Neural progenitor cell (in vitro differentiated cells): Measurements from ENCODE around the gene MGA. TPM values are rescaled to one million over a fixed set of nuclear protein-coding genes. Genes with fewer than 3 reads are reported as not detected.

Experiments used
- DNase-seq: peaks from one replicate; pipeline ENCODE4 v3.0.0-alpha.2; 2016; ENCODE audit warnings: low spot score
- H2AFZ ChIP-seq: fragments of 200-600 bp; sonication (generic); replicated peaks from 2 replicates; pipeline ENCODE4 v1.6.1; 2016; ENCODE audit warnings: antibody characterized with exemption
- H3F3A ChIP-seq: fragments of 200-600 bp; sonication (generic); 2 replicates; pipeline ENCODE4 v1.6.1; 2016; ENCODE audit warnings: antibody characterized with exemption, low read depth
- H3K27ac ChIP-seq: fragments of 200-600 bp; sonication (generic); 2 replicates; pipeline ENCODE4 v1.5.1; 2016; ENCODE audit warnings: mild to moderate bottlenecking
- H3K27me3 ChIP-seq: fragments of 200-600 bp; sonication (generic); 2 replicates; pipeline ENCODE4 v1.6.1; 2016; ENCODE audit warnings: mild to moderate bottlenecking, moderate library complexity
- H3K36me3 ChIP-seq: fragments of 200-600 bp; sonication (generic); 2 replicates; pipeline ENCODE4 v1.5.1; 2016
- H3K4me1 ChIP-seq: fragments of 200-600 bp; sonication (generic); 2 replicates; pipeline ENCODE4 v1.6.1; 2016; ENCODE audit warnings: mixed run types
- H3K4me2 ChIP-seq: fragments of 200-600 bp; sonication (generic); 2 replicates; pipeline ENCODE4 v1.6.1; 2016
- H3K4me3 ChIP-seq: fragments of 200-600 bp; sonication (generic); 2 replicates; pipeline ENCODE4 v1.5.1; 2016
- H3K79me2 ChIP-seq: fragments of 200-600 bp; sonication (generic); 2 replicates; pipeline ENCODE4 v1.6.1; 2016; ENCODE audit warnings: low read depth
- H3K9ac ChIP-seq: fragments of 200-600 bp; sonication (generic); 2 replicates; pipeline ENCODE4 v1.6.1; 2016
- H3K9me3 ChIP-seq: fragments of 200-600 bp; sonication (generic); 2 replicates; pipeline ENCODE4 v1.5.1; 2016; ENCODE audit warnings: low read depth
- H4K20me1 ChIP-seq: fragments of 200-600 bp; sonication (generic); 2 replicates; pipeline ENCODE4 v1.6.1; 2016; ENCODE audit warnings: low read depth
- H3K27ac Mint-ChIP-seq: 3 replicates; pipeline ENCODE4 v1.8.0; 2021; ENCODE audit warnings: mixed read lengths
- H3K27me3 Mint-ChIP-seq: 2 replicates; pipeline ENCODE4 v1.8.0; 2022; ENCODE audit warnings: low read depth, mild to moderate bottlenecking, inconsistent platforms, moderate library complexity, mixed read lengths; ENCODE audit not compliant: insufficient read depth
- H3K36me3 Mint-ChIP-seq: 3 replicates; pipeline ENCODE4 v1.8.0; 2021; ENCODE audit warnings: mixed read lengths
- H3K4me1 Mint-ChIP-seq: 3 replicates; pipeline ENCODE4 v1.8.0; 2021; ENCODE audit warnings: mixed read lengths
- H3K4me3 Mint-ChIP-seq: 3 replicates; pipeline ENCODE4 v1.8.0; 2021; ENCODE audit warnings: mild to moderate bottlenecking, moderate library complexity, mixed read lengths
- H3K9me3 Mint-ChIP-seq: 3 replicates; pipeline ENCODE4 v1.8.0; 2020; ENCODE audit warnings: mixed read lengths
- EZH2 ChIP-seq: fragments of 200-600 bp; sonication (generic); IDR thresholded peaks from 2 replicates; pipeline ENCODE4 v1.6.1; 2017; ENCODE audit warnings: antibody characterized with exemption, mild to moderate bottlenecking, moderate library complexity
- EZH2phosphoT487 ChIP-seq: fragments of 200-600 bp; sonication (generic); IDR thresholded peaks from 2 replicates; pipeline ENCODE4 v1.6.1; 2017; ENCODE audit warnings: antibody characterized with exemption
- total RNA-seq: library from RNA; depleted of rRNA; stranded (reverse); fragments of >200 nt; gene quantifications from 2 replicates; pipeline ENCODE4 v1.2.3, GENCODE V29; 2015; ENCODE audit warnings: low replicate concordance
- TF ChIP-seq, protein P1 (sequence below): fragments of 200-600 bp; sonication (generic); IDR thresholded peaks from 2 replicates; pipeline ENCODE4 v1.5.1; 2017; ENCODE audit warnings: antibody characterized with exemption, mild to moderate bottlenecking

The MGA gene
- total RNA-seq, 1 donor from 2014 or later = 73.4 TPM

DNA sequence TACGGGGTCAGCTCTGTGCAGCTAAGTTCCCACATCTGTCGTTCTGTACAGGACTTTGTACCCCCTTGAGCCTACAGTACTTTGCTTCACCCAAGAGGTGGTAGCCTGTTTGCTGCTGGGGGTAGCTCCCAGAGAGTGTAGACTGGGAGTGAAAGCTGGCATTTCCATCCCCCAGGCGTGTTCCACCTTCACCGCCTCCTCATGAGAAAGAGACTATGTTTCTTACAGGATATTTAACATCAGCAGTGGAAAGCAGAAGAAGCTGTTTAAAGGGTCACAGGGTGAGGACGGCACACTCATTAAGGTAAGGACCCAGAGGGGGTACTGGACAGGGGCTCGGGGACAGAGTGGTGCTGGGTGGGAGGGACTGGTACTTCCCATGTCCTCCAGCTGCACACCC is 157.6 kb downstream of the MGA start:
- H3F3A ChIP-seq = no peaks in the 10 kb centered on the region
- H3K4me3 ChIP-seq = no peak overlapping the region
- H4K20me1 ChIP-seq = no peaks in the 10 kb centered on the region
- Mint-ChIP-seq H3K9me3 (no peaks in the 10 kb centered on the region), H3K4me1 (no peaks in the 10 kb centered on the region), H3K4me3 (no peak overlapping the region), H3K36me3 (peaks cover 33% of the 10 kb centered on the region), H3K27ac (no peak overlapping the region), H3K27me3 (peaks cover 2% of the 10 kb centered on the region)
- H3K9me3 ChIP-seq = no peaks in the 10 kb centered on the region
- H3K4me1 ChIP-seq = no peaks in the 10 kb centered on the region
- no peak overlapping the region for H3K27ac ChIP-seq
- H3K79me2 ChIP-seq = no peaks in the 10 kb centered on the region
- H3K36me3 ChIP-seq = no peaks in the 10 kb centered on the region
- no peak overlapping the region for H3K4me2 ChIP-seq
- H2AFZ ChIP-seq = no peak overlapping the region
- DNase-seq = no peak
- no peak for TF ChIP-seq EZH2
- no peak for TF ChIP-seq EZH2phosphoT487
- TF ChIP-seq, protein P1, sequence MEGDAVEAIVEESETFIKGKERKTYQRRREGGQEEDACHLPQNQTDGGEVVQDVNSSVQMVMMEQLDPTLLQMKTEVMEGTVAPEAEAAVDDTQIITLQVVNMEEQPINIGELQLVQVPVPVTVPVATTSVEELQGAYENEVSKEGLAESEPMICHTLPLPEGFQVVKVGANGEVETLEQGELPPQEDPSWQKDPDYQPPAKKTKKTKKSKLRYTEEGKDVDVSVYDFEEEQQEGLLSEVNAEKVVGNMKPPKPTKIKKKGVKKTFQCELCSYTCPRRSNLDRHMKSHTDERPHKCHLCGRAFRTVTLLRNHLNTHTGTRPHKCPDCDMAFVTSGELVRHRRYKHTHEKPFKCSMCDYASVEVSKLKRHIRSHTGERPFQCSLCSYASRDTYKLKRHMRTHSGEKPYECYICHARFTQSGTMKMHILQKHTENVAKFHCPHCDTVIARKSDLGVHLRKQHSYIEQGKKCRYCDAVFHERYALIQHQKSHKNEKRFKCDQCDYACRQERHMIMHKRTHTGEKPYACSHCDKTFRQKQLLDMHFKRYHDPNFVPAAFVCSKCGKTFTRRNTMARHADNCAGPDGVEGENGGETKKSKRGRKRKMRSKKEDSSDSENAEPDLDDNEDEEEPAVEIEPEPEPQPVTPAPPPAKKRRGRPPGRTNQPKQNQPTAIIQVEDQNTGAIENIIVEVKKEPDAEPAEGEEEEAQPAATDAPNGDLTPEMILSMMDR = no peak
- no peaks in the 10 kb centered on the region for H3K27me3 ChIP-seq
- H3K9ac ChIP-seq = no peak overlapping the region

DNA sequence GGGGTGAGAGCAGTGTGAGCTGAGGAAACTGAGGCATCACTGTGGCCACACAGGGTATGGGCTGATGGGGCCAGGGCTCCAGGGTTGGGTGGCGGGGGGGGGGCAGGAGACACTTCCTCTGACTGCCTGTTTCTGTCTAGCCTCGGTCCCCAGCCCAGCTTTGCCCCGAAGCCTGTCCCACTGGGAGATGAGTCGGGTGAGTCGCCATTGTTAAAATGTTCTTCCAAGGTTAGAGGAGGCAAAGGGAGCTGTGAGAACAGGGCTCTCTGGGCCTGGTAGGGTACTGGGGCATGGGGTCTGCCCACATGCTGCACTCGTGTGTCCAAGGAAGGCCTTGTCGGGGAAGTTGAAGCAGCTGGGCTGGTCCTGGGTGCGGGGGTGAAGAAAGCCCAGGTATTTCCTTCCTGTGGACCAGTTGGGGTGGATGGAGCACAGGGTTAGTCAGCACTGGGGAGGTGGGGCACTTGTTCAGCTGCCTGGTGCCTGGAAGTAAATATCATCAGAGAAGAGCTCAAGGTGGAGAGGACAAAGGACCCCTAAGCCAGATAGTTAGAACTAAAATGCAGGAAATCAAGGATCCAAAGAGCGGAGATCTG is 159.3 kb downstream of the MGA start:
- Histone ChIP-seq H3K4me3 (no peak overlapping the region), H3K4me1 (no peaks in the 10 kb centered on the region), H3K79me2 (no peaks in the 10 kb centered on the region), H2AFZ (no peak overlapping the region), H3K27me3 (no peaks in the 10 kb centered on the region), H3K4me2 (no peak overlapping the region), H4K20me1 (no peaks in the 10 kb centered on the region), H3K27ac (no peak overlapping the region), H3K9me3 (no peaks in the 10 kb centered on the region), H3K36me3 (no peaks in the 10 kb centered on the region), H3F3A (no peaks in the 10 kb centered on the region), H3K9ac (no peak overlapping the region)
- Mint-ChIP-seq H3K4me3 (no peak overlapping the region), H3K36me3 (peaks cover 32% of the 10 kb centered on the region), H3K4me1 (no peaks in the 10 kb centered on the region), H3K9me3 (no peaks in the 10 kb centered on the region), H3K27ac (no peak overlapping the region), H3K27me3 (peaks cover 2% of the 10 kb centered on the region)
- no peak for DNase-seq
- no peak for TF ChIP-seq EZH2phosphoT487
- no peak for TF ChIP-seq EZH2
- TF ChIP-seq, protein P1 = no peak

DNA sequence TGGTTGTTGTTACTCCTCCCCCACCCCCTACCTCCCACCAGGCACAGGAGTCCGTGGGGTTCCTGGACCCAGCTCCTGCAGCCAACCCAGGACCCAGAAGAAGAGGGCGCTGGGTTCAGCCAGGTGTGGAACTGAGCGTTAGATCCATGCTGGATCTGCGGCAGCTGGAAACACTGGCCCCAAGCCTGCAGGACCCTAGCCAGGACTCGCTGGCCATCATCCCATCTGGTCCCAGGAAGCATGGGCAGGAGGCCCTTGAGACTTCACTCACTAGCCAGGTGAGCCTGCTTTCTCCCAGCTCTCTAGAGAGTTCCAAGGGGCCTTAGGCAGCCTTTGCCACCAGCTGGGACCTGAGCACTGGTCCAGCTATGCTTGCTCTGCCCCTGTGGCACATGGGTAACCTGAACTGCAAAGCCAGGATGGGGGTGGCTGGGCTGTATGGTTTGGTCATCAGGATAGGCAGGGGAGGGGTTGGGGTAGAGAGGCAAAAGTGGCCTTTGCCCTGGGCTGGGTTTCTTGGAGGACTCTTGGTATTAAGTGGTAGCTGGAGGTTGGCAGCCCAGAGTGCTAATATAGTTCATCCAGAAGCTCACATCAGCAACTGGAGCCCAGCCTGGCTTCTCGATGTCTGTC is 160.7 kb downstream of the MGA start:
- no peaks in the 10 kb centered on the region for H3K27me3 ChIP-seq
- H3K4me1 ChIP-seq = peaks cover 7% of the 10 kb centered on the region
- peaks cover 33% of the 10 kb centered on the region for H3K36me3 Mint-ChIP-seq
- no peak for TF ChIP-seq EZH2
- TF ChIP-seq EZH2phosphoT487 = no peak
- TF ChIP-seq, protein P1 = no peak
- H3K4me1 Mint-ChIP-seq = peaks cover 4% of the 10 kb centered on the region
- H3K9ac ChIP-seq = no peak overlapping the region
- H2AFZ ChIP-seq = no peak overlapping the region
- no peaks in the 10 kb centered on the region for H3K9me3 Mint-ChIP-seq
- DNase-seq = no peak
- peaks cover 2% of the 10 kb centered on the region for H3K27me3 Mint-ChIP-seq
- H3K4me2 ChIP-seq = no peak overlapping the region
- no peaks in the 10 kb centered on the region for H4K20me1 ChIP-seq
- H3K9me3 ChIP-seq = no peaks in the 10 kb centered on the region
- no peak overlapping the region for H3K27ac Mint-ChIP-seq
- no peak overlapping the region for H3K4me3 ChIP-seq
- peaks cover 3% of the 10 kb centered on the region for H3F3A ChIP-seq
- H3K27ac ChIP-seq = no peak overlapping the region
- no peaks in the 10 kb centered on the region for H3K79me2 ChIP-seq
- no peaks in the 10 kb centered on the region for H3K36me3 ChIP-seq
- no peak overlapping the region for H3K4me3 Mint-ChIP-seq
